ENCODE measurements around the gene AADACL4.

DNA sequence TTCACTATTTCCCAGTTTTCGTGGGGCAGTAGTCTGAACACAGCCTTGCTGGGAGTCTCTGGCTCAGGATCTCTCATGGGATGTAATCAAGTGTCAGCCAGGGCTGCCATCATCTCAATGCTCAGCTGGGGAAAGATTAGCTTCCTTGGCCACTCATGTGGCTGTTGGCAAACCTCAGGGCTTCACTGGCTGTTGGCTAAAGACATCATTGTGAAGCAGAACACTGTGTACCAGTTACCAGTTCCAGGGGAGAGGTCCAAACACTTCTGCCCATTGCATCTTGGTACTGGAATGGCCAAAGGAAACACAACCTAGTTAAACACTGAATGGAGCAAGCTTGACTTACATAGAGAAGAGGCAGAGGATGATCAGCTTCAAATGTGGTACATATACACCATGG, 33.7 kb downstream of the AADACL4 start:
- TF ChIP-seq, protein P1, sequence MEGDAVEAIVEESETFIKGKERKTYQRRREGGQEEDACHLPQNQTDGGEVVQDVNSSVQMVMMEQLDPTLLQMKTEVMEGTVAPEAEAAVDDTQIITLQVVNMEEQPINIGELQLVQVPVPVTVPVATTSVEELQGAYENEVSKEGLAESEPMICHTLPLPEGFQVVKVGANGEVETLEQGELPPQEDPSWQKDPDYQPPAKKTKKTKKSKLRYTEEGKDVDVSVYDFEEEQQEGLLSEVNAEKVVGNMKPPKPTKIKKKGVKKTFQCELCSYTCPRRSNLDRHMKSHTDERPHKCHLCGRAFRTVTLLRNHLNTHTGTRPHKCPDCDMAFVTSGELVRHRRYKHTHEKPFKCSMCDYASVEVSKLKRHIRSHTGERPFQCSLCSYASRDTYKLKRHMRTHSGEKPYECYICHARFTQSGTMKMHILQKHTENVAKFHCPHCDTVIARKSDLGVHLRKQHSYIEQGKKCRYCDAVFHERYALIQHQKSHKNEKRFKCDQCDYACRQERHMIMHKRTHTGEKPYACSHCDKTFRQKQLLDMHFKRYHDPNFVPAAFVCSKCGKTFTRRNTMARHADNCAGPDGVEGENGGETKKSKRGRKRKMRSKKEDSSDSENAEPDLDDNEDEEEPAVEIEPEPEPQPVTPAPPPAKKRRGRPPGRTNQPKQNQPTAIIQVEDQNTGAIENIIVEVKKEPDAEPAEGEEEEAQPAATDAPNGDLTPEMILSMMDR (IDR thresholded peaks at IDR 0.05; ENCODE audit: borderline replicate concordance, extremely low read depth, low read length, poor library complexity, severe bottlenecking) = no peak
- no peak for TF ChIP-seq EZH2 (IDR thresholded peaks at IDR 0.05; ENCODE audit: borderline replicate concordance, low read depth, low read length, severe bottlenecking)
